Neural cell (in vitro differentiated cells): Measurements from ENCODE around the gene WNT6. TPM values are rescaled to one million over a fixed set of nuclear protein-coding genes. Genes with fewer than 3 reads are reported as not detected.

ENCODE experiments used
- H2AFZ ChIP-seq: fragments of 200-600, 300-800 bp; sonication (generic), shearing (Covaris generic); 2 replicates; pipeline ENCODE4 v1.6.0; 2014; ENCODE audit warnings: low read depth, mild to moderate bottlenecking, antibody characterized with exemption, low read length, moderate library complexity
- H3F3A ChIP-seq: fragments of 200-600 bp; shearing (Covaris generic); 2 replicates; pipeline ENCODE4 v1.6.1; 2016; ENCODE audit warnings: mild to moderate bottlenecking, moderate library complexity, mixed read lengths, antibody characterized with exemption, low read length; ENCODE audit not compliant: insufficient read depth, poor library complexity, severe bottlenecking
- H3K27ac ChIP-seq: fragments of 200-600, 300-800 bp; sonication (generic), shearing (Covaris generic); 2 replicates; pipeline ENCODE4 v1.5.1; 2014; ENCODE audit warnings: mild to moderate bottlenecking, low read length, moderate library complexity
- H3K27me3 ChIP-seq: fragments of 300-800, 200-600 bp; sonication (generic), shearing (Covaris generic); 2 replicates; pipeline ENCODE4 v1.6.0; 2014; ENCODE audit warnings: mild to moderate bottlenecking, low read depth, low read length, moderate library complexity; ENCODE audit not compliant: insufficient read depth
- H3K36me3 ChIP-seq: fragments of 300-800, 200-600 bp; sonication (generic), shearing (Covaris generic); 2 replicates; pipeline ENCODE4 v1.5.1; 2014; ENCODE audit warnings: mild to moderate bottlenecking, antibody characterized with exemption, low read length, moderate library complexity; ENCODE audit not compliant: insufficient read depth
- H3K4me2 ChIP-seq: fragments of 300-800, 200-600 bp; sonication (generic), shearing (Covaris generic); 2 replicates; pipeline ENCODE4 v1.6.0; 2014; ENCODE audit warnings: mild to moderate bottlenecking, low read length
- H3K4me3 ChIP-seq: fragments of 300-800, 200-600 bp; sonication (generic), shearing (Covaris generic); 2 replicates; pipeline ENCODE4 v1.5.1; 2014; ENCODE audit warnings: mild to moderate bottlenecking, low read length, moderate library complexity
- H3K79me2 ChIP-seq: fragments of 200-600 bp; shearing (Covaris generic); replicated peaks from 2 replicates; pipeline ENCODE4 v1.6.0; 2014; ENCODE audit warnings: mild to moderate bottlenecking, low read length, moderate library complexity; ENCODE audit not compliant: insufficient read depth
- H3K9ac ChIP-seq: fragments of 300-800, 200-600 bp; sonication (generic), shearing (Covaris generic); 2 replicates; pipeline ENCODE4 v1.6.1; 2016; ENCODE audit warnings: mild to moderate bottlenecking, low read length, mixed read lengths
- H3K9me2 ChIP-seq: fragments of 200-600 bp; shearing (Covaris generic); 2 replicates; pipeline ENCODE4 v1.6.1; 2016; ENCODE audit warnings: mild to moderate bottlenecking, low read length, mixed read lengths; ENCODE audit not compliant: insufficient read depth
- H3K9me3 ChIP-seq: fragments of 200-600, 300-800 bp; sonication (generic), shearing (Covaris generic); 2 replicates; pipeline ENCODE4 v1.6.1; 2016; ENCODE audit warnings: mild to moderate bottlenecking, mixed run types, low read length, moderate library complexity, mixed read lengths
- H4K20me1 ChIP-seq: fragments of 200-600 bp; shearing (Covaris generic); 2 replicates; pipeline ENCODE4 v1.6.1; 2016; ENCODE audit warnings: mild to moderate bottlenecking, mixed run types; ENCODE audit not compliant: insufficient read depth
- CTCF ChIP-seq: fragments of 450-650 bp; IDR thresholded peaks from 2 replicates; pipeline ENCODE4 v1.5.1; 2014; ENCODE audit warnings: antibody characterized with exemption, mild to moderate bottlenecking, moderate library complexity; ENCODE audit not compliant: poor library complexity, severe bottlenecking
- EP300 ChIP-seq: fragments of 450-650 bp; conservative IDR thresholded peaks from 2 replicates; pipeline ENCODE4 v1.6.1; 2014; ENCODE audit warnings: antibody characterized with exemption, mild to moderate bottlenecking, moderate library complexity; ENCODE audit not compliant: poor library complexity, severe bottlenecking
- EZH2 ChIP-seq: fragments of 200-600, 300-800 bp; shearing (Covaris generic), sonication (generic); IDR thresholded peaks from 2 replicates; pipeline ENCODE4 v1.6.1; 2014; ENCODE audit warnings: antibody characterized with exemption, low read length, borderline replicate concordance, mild to moderate bottlenecking; ENCODE audit not compliant: insufficient read depth, poor library complexity, severe bottlenecking
- MXI1 ChIP-seq: fragments of 450-650 bp; conservative IDR thresholded peaks from 2 replicates; pipeline ENCODE4 v1.6.1; 2014; ENCODE audit warnings: antibody characterized with exemption, mild to moderate bottlenecking; ENCODE audit not compliant: poor library complexity, severe bottlenecking
- RAD21 ChIP-seq: fragments of 450-650 bp; conservative IDR thresholded peaks from 2 replicates; pipeline ENCODE4 v1.6.1; 2014; ENCODE audit warnings: antibody characterized with exemption, mild to moderate bottlenecking, moderate library complexity
- REST ChIP-seq: IDR thresholded peaks from 2 replicates; pipeline ENCODE4 v1.6.1; 2012; ENCODE audit warnings: borderline replicate concordance
- SMC3 ChIP-seq: fragments of 450-650 bp; conservative IDR thresholded peaks from 2 replicates; pipeline ENCODE4 v1.6.1; 2014; ENCODE audit warnings: antibody characterized with exemption, mild to moderate bottlenecking, moderate library complexity; ENCODE audit not compliant: poor library complexity
- TAF1 ChIP-seq: IDR thresholded peaks from 2 replicates; pipeline ENCODE4 v1.6.1; 2012; ENCODE audit warnings: low read depth
- polyA plus RNA-seq: library from polyadenylated mRNA; depleted of rRNA; stranded (reverse); fragments of >200 nt; gene quantifications from 2 replicates; pipeline ENCODE4 v1.2.3, GENCODE V29; 2014

Gene WNT6
- polyA plus RNA-seq, 1 donor from 2014 or later = not detected

GRCh38 chr2:218821605-218822211 lies 37.9 kb upstream of the WNT6 start:
- no peak overlapping the region for H2AFZ ChIP-seq
- H3K9ac ChIP-seq = no peak overlapping the region
- H3K27ac ChIP-seq = no peak overlapping the region

DNA sequence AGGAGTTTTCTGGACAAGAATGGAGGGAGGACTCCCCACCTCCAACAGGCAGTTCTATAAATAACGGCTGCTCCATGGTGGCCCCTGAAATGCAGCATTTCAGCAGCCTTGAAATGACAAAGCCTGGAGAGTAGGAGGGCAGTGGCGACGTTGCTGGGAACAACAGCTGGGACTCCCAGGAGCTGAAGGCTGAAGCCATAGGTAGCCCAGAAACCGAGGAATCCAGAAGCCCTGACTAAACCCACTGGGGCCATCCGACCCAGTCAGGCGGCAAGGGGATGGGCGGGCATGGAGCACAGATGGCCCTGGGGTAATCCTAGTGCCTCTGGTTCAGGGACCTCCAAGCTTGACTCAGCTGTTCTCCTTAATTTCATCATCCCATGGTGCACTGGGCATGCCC lies 37.0 kb upstream of the WNT6 start:
- H3K27ac ChIP-seq = no peak overlapping the region
- H3K9me2 ChIP-seq = no peaks in the 10 kb centered on the region
- no peaks in the 10 kb centered on the region for H3K9me3 ChIP-seq
- no peak overlapping the region for H3K4me3 ChIP-seq
- no peak overlapping the region for H3K4me2 ChIP-seq
- H4K20me1 ChIP-seq = no peaks in the 10 kb centered on the region
- H3K79me2 ChIP-seq = no peaks in the 10 kb centered on the region
- H3K9ac ChIP-seq = no peak overlapping the region
- no peak overlapping the region for H2AFZ ChIP-seq
- H3K36me3 ChIP-seq = no peaks in the 10 kb centered on the region
- H3K27me3 ChIP-seq = no peaks in the 10 kb centered on the region
- no peaks in the 10 kb centered on the region for H3F3A ChIP-seq
- TF ChIP-seq EP300 (no peak), REST (no peak), CTCF (no peak), EZH2 (no peak), SMC3 (no peak)

More at GRCh38 chr2:218821605-218822211, 37.9 kb upstream of the WNT6 start:
- Histone ChIP-seq H3K4me2 (no peak overlapping the region), H3K27me3 (no peaks in the 10 kb centered on the region), H3K9me3 (no peaks in the 10 kb centered on the region), H3K36me3 (no peaks in the 10 kb centered on the region), H3K4me3 (no peak overlapping the region), H3K79me2 (no peaks in the 10 kb centered on the region), H3K9me2 (no peaks in the 10 kb centered on the region), H3F3A (no peaks in the 10 kb centered on the region), H4K20me1 (no peaks in the 10 kb centered on the region)
- TF ChIP-seq MXI1 (no peak), REST (no peak), CTCF (no peak), EP300 (no peak), RAD21 (no peak), EZH2 (no peak), SMC3 (no peak), TAF1 (no peak)
